Immature natural killer cell (primary cell): Measurements from ENCODE around the gene ERAL1. TPM values are rescaled to one million over a fixed set of nuclear protein-coding genes. Genes with fewer than 3 reads are reported as not detected.
"Not testable (repeated sequence)": the region's sequence is repeated elsewhere in the genome, so short reads cannot be mapped to it uniquely, and the experiment has no call there.

Experiments used
- DNase-seq, 3 donors: peaks; one replicate each; pipeline ENCODE4 v3.0.0; 2022; ENCODE audit warnings: mixed read lengths in 1 of 3
- H3K27ac Mint-ChIP-seq, 6 donors: one replicate each; pipeline ENCODE4 v1.8.0; 2020; ENCODE audit warnings: mixed read lengths in 6 of 6, mild to moderate bottlenecking in 5 of 6, inconsistent platforms in 4 of 6, moderate library complexity in 3 of 6
- H3K27me3 Mint-ChIP-seq, 3 donors: one replicate each; pipeline ENCODE4 v1.8.0; 2020 to 2021; ENCODE audit warnings: low read depth in 3 of 3, mild to moderate bottlenecking in 3 of 3, mixed read lengths in 3 of 3, moderate library complexity in 3 of 3, inconsistent platforms in 1 of 3
- H3K36me3 Mint-ChIP-seq, 3 donors: one replicate each; pipeline ENCODE4 v1.8.0; 2020; ENCODE audit warnings: mixed read lengths in 3 of 3, inconsistent platforms in 2 of 3, mild to moderate bottlenecking in 2 of 3
- H3K4me1 Mint-ChIP-seq, 2 donors: one replicate each; pipeline ENCODE4 v1.8.0; 2020; ENCODE audit warnings: inconsistent platforms in 2 of 2, mild to moderate bottlenecking in 2 of 2, mixed read lengths in 2 of 2, moderate library complexity in 1 of 2
- H3K4me3 Mint-ChIP-seq, 5 donors: one replicate each; pipeline ENCODE4 v1.8.0; 2020; ENCODE audit warnings: mild to moderate bottlenecking in 5 of 5, mixed read lengths in 5 of 5, inconsistent platforms in 3 of 5, moderate library complexity in 3 of 5
- H3K9me3 Mint-ChIP-seq, 6 donors: one replicate each; pipeline ENCODE4 v1.8.0; 2020; ENCODE audit warnings: mild to moderate bottlenecking in 6 of 6, mixed read lengths in 6 of 6, inconsistent platforms in 4 of 6, moderate library complexity in 3 of 6
- polyA plus RNA-seq, 3 donors: library from polyadenylated mRNA; unstranded; fragments of 300-500 nt; fragmentation: Illumina TruSeq; gene quantifications; one replicate each; pipeline ENCODE4 v1.2.3, GENCODE V29; 2021

Gene ERAL1
- polyA plus RNA-seq, 3 donors from 2014 or later, result 32.6 to 48.9 (median 43.5) TPM

DNA sequence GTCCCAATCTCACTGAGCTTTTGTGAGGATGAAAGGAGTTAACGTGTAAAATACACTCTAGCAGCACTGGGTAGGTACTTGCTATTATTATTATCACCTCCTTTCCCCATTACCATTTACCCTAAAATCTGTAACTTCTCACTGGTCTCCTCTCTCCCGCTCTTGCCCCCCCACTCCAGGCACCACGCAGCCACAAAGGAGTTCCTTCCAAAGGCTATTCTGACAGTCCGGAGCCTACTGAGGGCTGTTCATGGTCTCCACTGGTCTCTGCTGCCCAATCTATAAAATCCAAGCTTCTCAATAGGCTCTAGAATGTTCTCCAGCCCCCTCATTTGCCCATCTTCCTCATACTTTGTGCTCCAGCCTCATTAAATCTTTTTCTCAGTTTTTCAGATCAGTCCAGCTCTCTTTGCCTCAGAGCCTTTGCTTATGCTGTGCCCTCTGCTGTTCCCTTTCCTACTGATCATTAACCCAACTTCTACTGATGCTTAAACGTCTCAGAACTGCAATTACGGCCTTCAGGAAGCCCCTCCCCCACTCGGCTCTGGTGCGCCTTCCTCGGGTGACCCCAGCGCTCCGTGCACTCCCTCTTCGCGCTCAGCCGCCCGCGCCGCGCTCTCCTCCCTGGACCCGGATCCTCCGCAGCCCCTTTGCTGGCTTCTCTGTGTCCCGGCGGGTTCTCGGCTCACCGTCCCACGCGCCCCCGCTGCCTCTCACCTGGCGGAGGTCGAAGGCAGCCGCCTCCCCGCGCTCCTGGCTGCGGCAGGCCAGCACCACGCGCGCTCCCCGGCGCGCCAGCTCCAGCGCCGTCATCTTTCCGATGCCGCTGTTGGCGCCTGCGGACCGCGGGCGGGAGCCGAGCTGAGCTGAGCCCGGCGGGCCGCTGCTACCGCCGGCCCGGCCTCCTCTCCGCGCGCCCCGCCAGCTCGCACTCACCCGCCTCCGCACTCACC lies 47.3 kb downstream of the ERAL1 start:
- H3K27me3 Mint-ChIP-seq, result peaks cover 4 to 12% (median 6%) of the 10 kb centered on the region in 3 donors
- H3K36me3 Mint-ChIP-seq, result peaks cover 7 to 9% (median 8%) of the 10 kb centered on the region in 3 donors
- H3K9me3 Mint-ChIP-seq, result no peaks in the 10 kb centered on the region
- peak overlapping the region; percentile 81 to 97 (median 89) for H3K4me3 Mint-ChIP-seq
- peaks cover 38 to 50% of the 10 kb centered on the region in 2 donors for H3K4me1 Mint-ChIP-seq
- H3K27ac Mint-ChIP-seq, result peak overlapping the region; percentile 88 to 96 (median 92)
- peak in 1 of 3 donors; percentile 44 for DNase-seq

DNA sequence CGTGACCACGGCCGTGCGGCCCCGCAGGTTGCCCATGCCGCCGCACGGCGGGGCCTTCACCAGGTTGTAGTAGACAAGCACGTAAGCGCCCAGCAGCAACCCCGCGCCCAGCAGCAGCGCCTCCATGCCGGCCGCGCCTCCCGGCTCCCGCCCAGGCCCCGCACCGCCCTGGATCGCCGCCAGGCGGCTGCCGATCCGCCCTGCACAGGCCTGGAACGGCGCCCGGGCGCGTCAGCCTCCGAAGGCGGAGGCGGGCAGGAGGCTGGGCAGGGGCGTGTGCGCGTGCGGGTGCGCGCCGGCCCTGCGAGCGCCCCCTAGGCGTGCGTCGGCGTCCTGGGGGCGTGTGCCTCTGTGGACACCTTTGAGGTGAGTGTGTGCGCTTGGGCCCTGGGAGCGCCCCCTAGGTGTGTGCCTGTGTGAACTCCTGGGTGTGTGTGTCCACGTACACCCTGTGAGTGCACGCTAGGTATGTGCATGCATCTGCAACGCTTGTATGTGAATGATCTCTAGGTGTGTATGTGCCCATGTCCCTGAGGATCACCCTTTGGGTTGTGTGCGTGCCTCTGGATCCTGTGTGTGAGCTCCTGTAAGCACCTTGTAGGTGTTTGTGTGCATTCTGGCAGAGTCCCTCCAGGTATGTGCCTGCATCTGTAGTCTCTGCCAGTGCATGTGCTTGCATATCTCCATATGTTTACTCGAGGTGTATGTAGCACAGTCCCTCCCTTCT lies 48.2 kb downstream of the ERAL1 start, which contains the start of gene DHRS13:
DHRS13 (minus strand) TSS at position 261 of the 727 bp plus-strand sequence; CDS start at position 126, 135 bp downstream.
- peaks cover 9 to 17% (median 9%) of the 10 kb centered on the region in 3 donors for H3K36me3 Mint-ChIP-seq
- H3K9me3 Mint-ChIP-seq, result no peaks in the 10 kb centered on the region
- H3K4me3 Mint-ChIP-seq, result peak within 1 kb of the TSS; percentile 81 to 97 (median 89)
- DNase-seq, result peak; percentile 93 to 95 (median 94)
- peaks cover 4 to 8% (median 7%) of the 10 kb centered on the region in 3 donors for H3K27me3 Mint-ChIP-seq
- H3K27ac Mint-ChIP-seq, result peak within 1 kb of the TSS; percentile 88 to 96 (median 92)
- peaks cover 34 to 46% of the 10 kb centered on the region in 2 donors for H3K4me1 Mint-ChIP-seq

DNA sequence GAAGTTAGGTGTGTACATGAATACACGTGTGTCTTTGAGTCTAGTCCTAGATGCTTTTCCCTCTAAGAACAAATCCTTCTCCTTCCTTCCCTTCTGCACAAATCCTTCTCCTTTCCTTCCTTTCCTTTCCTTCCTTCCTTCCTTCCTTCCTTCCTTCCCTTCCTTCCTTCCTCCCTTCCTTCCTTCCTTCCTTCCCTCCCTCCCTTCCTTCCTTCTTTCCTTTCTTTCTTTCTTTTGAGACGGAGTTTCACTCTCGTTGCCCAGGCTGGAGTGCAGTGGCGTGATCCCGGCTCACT lies 48.7 kb downstream of the ERAL1 start:
- Mint-ChIP-seq H3K4me3 (peak overlapping the region; percentile 63 to 89 (median 70)), H3K36me3 (peaks cover 9 to 17% (median 9%) of the 10 kb centered on the region in 3 donors), H3K27ac (peak overlapping the region; percentile 49 to 81 (median 78)), H3K4me1 (peaks cover 30 to 43% of the 10 kb centered on the region in 2 donors)
- DNase-seq, H3K27me3 Mint-ChIP-seq, H3K9me3 Mint-ChIP-seq: not testable (repeated sequence)

DNA sequence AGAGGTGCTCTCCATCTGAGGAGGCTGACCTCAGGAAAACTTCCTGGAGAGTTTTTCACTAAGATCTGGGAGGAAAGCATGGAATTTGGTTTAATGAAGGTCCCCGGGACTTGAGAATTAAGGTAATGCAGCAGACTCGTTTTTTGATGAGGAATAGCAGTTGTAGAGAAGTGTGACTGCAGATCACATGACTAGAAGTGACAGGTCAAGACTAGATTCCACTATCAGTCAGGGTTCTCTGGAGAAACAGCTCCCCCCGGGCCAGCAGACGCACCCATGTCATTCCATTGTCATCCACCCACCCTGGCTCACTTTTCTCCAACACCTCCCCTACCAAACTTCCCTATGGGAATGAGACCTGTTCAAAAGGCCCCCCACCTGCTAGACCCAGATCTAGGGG lies 50.0 kb downstream of the ERAL1 start:
- peak overlapping the region in 5 of 6 donors; percentile 8 to 78 (median 27) for H3K27ac Mint-ChIP-seq
- no peak for DNase-seq

DNA sequence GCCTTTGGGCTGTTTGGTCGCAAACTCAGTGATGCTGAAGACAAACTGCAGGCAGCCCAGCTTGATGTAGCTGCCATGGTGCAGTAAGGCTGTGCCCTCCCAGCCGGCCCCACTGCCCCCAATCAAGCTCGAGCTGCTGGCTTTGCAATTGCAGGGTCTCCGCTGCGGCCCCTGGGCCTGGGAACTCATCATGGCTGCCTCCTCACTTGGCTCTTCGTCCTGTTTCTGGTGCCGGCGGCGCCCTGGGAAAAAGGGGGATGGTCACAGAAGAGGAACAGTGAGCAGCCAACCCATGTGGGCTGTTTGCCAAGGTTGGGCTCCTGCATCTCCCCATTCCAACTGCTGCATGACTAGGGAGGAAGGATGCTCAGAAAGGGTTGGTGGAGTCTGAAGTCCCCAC lies 51.5 kb downstream of the ERAL1 start:
- Mint-ChIP-seq H3K27ac (peak overlapping the region in 2 of 6 donors; percentile 45 to 48), H3K27me3 (peaks cover 4 to 8% (median 5%) of the 10 kb centered on the region in 3 donors), H3K36me3 (peaks cover 10 to 37% (median 18%) of the 10 kb centered on the region in 3 donors), H3K9me3 (no peaks in the 10 kb centered on the region), H3K4me3 (no peak overlapping the region), H3K4me1 (peaks cover 15 to 25% of the 10 kb centered on the region in 2 donors)
- no peak for DNase-seq

More for the DNA sequence above, 50.0 kb downstream of the ERAL1 start:
- Mint-ChIP-seq H3K9me3 (no peaks in the 10 kb centered on the region), H3K36me3 (peaks cover 9 to 22% (median 15%) of the 10 kb centered on the region in 3 donors), H3K27me3 (peaks cover 4 to 8% (median 5%) of the 10 kb centered on the region in 3 donors), H3K4me1 (peaks cover 23 to 31% of the 10 kb centered on the region in 2 donors), H3K4me3 (no peak overlapping the region)

DNA sequence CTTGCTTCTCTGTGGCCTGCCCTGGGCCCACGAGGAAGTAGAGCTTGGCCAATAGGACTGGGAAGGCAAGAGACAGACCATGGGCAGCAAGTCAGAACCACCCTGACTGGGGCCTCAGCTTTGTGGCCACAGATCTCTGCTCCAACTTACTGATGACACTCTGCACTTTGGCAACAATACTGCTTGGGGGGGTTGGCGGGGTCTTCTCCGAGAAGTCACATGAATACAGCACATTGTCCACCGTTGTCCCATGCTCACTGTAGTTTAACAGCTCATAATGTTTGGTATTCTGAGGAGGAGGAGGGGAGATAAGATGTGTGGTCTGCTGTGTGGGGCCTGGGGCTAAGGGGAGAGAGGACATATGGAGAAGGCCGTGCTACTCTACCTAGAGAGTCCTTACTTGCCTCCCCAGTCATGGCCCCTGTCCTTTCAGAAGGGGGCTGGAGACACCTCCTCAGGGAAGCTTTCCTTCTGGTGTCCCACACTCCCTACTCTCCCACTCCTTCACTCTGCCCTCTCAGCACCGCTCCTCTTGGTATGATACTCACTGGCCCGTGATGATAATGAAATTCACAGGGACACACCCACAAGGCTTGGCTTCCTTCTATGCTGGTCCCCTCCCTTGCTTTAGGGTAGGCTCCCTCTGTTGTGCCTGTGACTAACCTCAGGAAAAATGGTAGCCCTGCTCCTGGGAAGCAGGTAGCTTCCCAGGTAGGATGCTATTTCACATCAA lies 52.1 kb downstream of the ERAL1 start:
- Mint-ChIP-seq H3K4me3 (no peak overlapping the region), H3K27me3 (peaks cover 4 to 8% (median 5%) of the 10 kb centered on the region in 3 donors), H3K9me3 (no peaks in the 10 kb centered on the region), H3K4me1 (peaks cover 11 to 19% of the 10 kb centered on the region in 2 donors), H3K36me3 (peaks cover 10 to 37% (median 18%) of the 10 kb centered on the region in 3 donors), H3K27ac (peak overlapping the region in 5 of 6 donors; percentile 34 to 58 (median 46))
- no peak for DNase-seq

DNA sequence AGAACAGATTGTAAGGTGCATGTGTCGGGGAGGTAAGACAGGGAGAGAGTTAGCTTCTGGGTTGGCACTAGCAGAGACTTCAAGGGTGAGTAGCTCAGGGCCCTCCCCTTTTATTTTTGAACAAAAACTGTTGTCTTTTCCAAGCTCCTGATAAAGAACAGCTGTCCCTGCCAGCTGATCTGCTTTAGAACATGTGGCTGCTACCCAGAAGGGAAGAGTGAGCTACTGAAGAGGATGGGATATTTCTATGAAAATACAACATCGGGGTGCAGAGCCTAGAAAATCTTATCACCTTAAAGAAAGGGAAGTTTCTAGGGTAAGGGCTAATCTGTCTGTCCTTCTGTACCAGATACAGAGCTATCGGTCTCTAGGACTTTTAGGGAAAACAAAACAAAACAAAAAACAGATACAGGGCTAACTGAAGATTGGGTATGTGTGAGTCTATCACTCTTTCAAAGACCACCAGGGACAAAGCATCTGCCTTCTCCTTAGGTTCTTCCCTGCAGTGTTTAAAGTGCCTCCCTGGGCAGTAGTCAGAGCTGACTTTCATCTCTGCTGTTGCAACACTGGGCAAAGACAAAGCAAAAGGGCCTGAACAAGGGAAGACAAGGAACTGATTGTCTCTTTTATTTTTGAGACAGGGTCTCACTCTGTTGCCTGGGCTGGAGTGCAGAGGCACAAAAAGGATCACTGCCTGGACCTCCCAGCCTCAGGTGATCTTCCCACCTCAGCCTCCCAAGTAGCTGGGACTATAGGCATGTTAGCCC lies 53.1 kb downstream of the ERAL1 start:
- Mint-ChIP-seq H3K4me1 (peaks cover 7 to 14% of the 10 kb centered on the region in 2 donors), H3K4me3 (no peak overlapping the region), H3K27ac (peak overlapping the region in 5 of 6 donors; percentile 23 to 64 (median 58)), H3K27me3 (peaks cover 3 to 6% (median 5%) of the 10 kb centered on the region in 3 donors), H3K9me3 (no peaks in the 10 kb centered on the region), H3K36me3 (peaks cover 6 to 43% (median 21%) of the 10 kb centered on the region in 3 donors)
- DNase-seq, result no peak

DNA sequence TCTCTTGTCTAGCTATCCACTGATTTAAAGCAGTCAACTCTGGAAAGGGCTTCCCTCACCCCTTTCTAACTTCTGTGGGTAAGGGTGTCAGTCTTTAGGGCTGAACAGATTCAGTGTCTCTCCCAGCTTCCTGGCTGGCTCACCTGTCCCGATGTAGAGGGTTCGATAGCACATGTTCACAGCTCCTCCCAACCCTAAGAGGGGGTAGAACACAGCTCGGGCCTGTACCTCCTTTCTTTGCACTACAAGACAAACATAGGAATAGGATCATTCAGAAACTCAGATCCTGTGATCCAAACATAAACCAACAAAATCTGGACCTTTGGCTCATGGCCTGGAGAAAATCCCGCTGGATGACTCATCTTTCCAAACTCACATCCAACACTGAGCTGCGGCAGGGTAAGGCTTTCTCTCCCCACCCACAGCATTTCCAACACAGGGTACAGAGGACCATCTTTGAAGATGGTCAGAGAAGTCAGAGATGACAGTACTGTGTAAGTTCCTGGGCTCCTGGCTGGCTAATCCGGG lies 53.9 kb downstream of the ERAL1 start:
- H3K36me3 Mint-ChIP-seq, result peaks cover 6 to 50% (median 22%) of the 10 kb centered on the region in 3 donors
- peak overlapping the region in 2 of 6 donors; percentile 17 to 35 for H3K27ac Mint-ChIP-seq
- peaks cover 3 to 7% (median 4%) of the 10 kb centered on the region in 3 donors for H3K27me3 Mint-ChIP-seq
- H3K4me1 Mint-ChIP-seq, result peaks cover 3 to 7% of the 10 kb centered on the region in 2 donors
- no peaks in the 10 kb centered on the region for H3K9me3 Mint-ChIP-seq
- H3K4me3 Mint-ChIP-seq, result no peak overlapping the region
- no peak for DNase-seq

DNA sequence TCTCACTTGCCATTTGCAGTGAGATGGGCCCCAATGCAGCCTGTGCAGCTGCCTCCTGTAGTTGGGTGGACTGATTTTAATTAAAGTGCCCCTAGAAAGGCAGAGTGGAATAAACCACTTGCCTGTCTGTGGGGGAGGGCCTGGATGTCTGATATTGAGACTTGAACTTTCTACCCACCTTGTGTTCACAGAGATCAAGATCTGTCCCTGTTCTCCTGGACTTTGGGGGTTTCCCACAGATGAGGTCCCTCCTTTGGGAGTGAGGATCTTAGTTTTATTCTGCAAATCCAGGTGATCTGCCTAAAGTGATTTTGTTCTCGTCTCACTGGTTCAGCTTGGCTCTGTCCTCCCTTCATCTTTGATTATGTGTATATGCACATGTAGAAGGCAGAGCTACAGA lies 55.7 kb downstream of the ERAL1 start:
- H3K4me1 Mint-ChIP-seq, result no peaks in the 10 kb centered on the region
- H3K4me3 Mint-ChIP-seq, result no peak overlapping the region
- DNase-seq, result no peak
- no peak overlapping the region for H3K27ac Mint-ChIP-seq
- peaks cover 2 to 6% (median 3%) of the 10 kb centered on the region in 3 donors for H3K27me3 Mint-ChIP-seq
- no peaks in the 10 kb centered on the region for H3K9me3 Mint-ChIP-seq
- peaks cover 14 to 63% (median 32%) of the 10 kb centered on the region in 3 donors for H3K36me3 Mint-ChIP-seq

Other genes with a start within 250 kb of the ERAL1 start
- under 1 TPM in 1 of 3 donors, not detected in 2; 0.73 TPM for gene RSKR, start 240.8 kb upstream of the ERAL1 start, polyA plus RNA-seq
- 10 to 100 TPM; 16.1 to 43.2 (median 24.3) TPM for gene BLTP2, start 209.9 kb upstream of the ERAL1 start, polyA plus RNA-seq
- gene SDF2, start 193.1 kb upstream of the ERAL1 start, polyA plus RNA-seq, result 100 to 1,000 TPM; 101 to 153 (median 112) TPM
- gene SUPT6H, start 192.8 kb upstream of the ERAL1 start, polyA plus RNA-seq, result 10 to 100 TPM in 1 of 3 donors, 1 to 10 TPM in 2; 5.2 to 18.3 (median 7.4) TPM
- gene PROCA1, start 143.1 kb upstream of the ERAL1 start, polyA plus RNA-seq, result 1 to 10 TPM in 1 of 3 donors, under 1 TPM in 2; 0.59 to 1.8 (median 0.60) TPM
- 1 to 10 TPM; 2.3 to 6.1 (median 5.3) TPM for gene RAB34, start 137.1 kb upstream of the ERAL1 start, polyA plus RNA-seq
- 1,000 to 10,000 TPM; 2,545 to 3,232 (median 2,896) TPM for gene RPL23A, start 135.0 kb upstream of the ERAL1 start, polyA plus RNA-seq
- gene TLCD1, start 128.8 kb upstream of the ERAL1 start, polyA plus RNA-seq, result not detected
- gene NEK8, start 126.2 kb upstream of the ERAL1 start, polyA plus RNA-seq, result 1 to 10 TPM; 1.7 to 4.2 (median 3.6) TPM
- gene TRAF4, start 111.0 kb upstream of the ERAL1 start, polyA plus RNA-seq, result 1 to 10 TPM; 2.5 to 5.1 (median 2.7) TPM
- 10 to 100 TPM in 1 of 3 donors, 1 to 10 TPM in 2; 2.5 to 13.7 (median 4.9) TPM for gene FAM222B, start 12.2 kb upstream of the ERAL1 start, polyA plus RNA-seq
- gene FLOT2, start 42.7 kb downstream of the ERAL1 start, polyA plus RNA-seq, result 100 to 1,000 TPM; 275 to 360 (median 296) TPM
- gene DHRS13, start 48.1 kb downstream of the ERAL1 start, polyA plus RNA-seq, result 10 to 100 TPM; 21.4 to 27.4 (median 22.2) TPM
- 10 to 100 TPM in 1 of 3 donors, 1 to 10 TPM in 2; 1.2 to 15.3 (median 3.9) TPM for gene PHF12, start 96.5 kb downstream of the ERAL1 start, polyA plus RNA-seq
- 1 to 10 TPM in 1 of 3 donors, under 1 TPM in 2; 0.71 to 3.8 (median 0.86) TPM for gene SEZ6, start 151.0 kb downstream of the ERAL1 start, polyA plus RNA-seq
- 1 to 10 TPM; 1.6 to 2.7 (median 2.0) TPM for gene PIPOX, start 188.1 kb downstream of the ERAL1 start, polyA plus RNA-seq